Measurements from ENCODE around the gene DDX39B. TPM values are rescaled to one million over a fixed set of nuclear protein-coding genes. Genes with fewer than 3 reads are reported as not detected.
"Not testable (repeated sequence)": the region's sequence is repeated elsewhere in the genome, so short reads cannot be mapped to it uniquely, and the experiment has no call there.

The DDX39B gene
- polyA plus RNA-seq, 3 donors: 64.1 to 1,059 (median 67.8) TPM

DNA sequence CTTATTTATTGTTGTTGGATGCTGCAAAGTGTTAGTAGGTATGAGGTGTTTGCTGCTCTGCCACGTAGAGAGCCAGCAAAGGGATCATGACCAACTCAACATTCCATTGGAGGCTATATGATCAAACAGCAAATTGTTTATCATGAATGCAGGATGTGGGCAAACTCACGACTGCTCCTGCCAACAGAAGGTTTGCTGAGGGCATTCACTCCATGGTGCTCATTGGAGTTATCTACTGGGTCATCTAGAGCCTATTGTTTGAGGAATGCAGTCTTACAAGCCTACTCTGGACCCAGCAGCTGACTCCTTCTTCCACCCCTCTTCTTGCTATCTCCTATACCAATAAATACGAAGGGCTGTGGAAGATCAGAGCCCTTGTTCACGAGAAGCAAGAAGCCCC, 31.8 kb downstream of the DDX39B start:
- no peak for TF ChIP-seq CTCF (IDR thresholded peaks at IDR 0.05)
- Histone ChIP-seq H3K27ac (ENCODE audit: low read depth in 1 of 2, low read length in 2 of 2) (no peak overlapping the region), H2AFZ (ENCODE audit: insufficient read depth, low read depth, low read length, poor library complexity, severe bottlenecking) (no peak overlapping the region), H3K4me3 (replicated peaks in 1 of 3; ENCODE audit: low read depth in 2 of 3, low read length in 3 of 3) (no peak overlapping the region), H3K27me3 (ENCODE audit: control insufficient read depth in 2 of 2, insufficient read depth in 2 of 2, low read length in 2 of 2) (no peaks in the 10 kb centered on the region), H3K79me2 (ENCODE audit: insufficient read depth, low read length) (peaks cover 24% of the 10 kb centered on the region), H3K36me3 (replicated peaks in 1 of 2; ENCODE audit: control insufficient read depth in 1 of 2, insufficient read depth in 2 of 2, low read length in 2 of 2) (peaks cover 60 to 65% of the 10 kb centered on the region in 2 donors), H3K9me3 (replicated peaks in 1 of 2; ENCODE audit: control insufficient read depth in 1 of 2, insufficient read depth in 1 of 2, low read length in 2 of 2) (no peaks in the 10 kb centered on the region), H4K20me1 (ENCODE audit: insufficient read depth, low read length) (peaks cover 41% of the 10 kb centered on the region), H3K9ac (ENCODE audit: insufficient read depth, low read length, poor library complexity, severe bottlenecking) (no peak overlapping the region), H3K4me2 (replicated peaks; ENCODE audit: extremely low read depth, low read length, poor library complexity, severe bottlenecking) (no peak overlapping the region), H3K4me1 (ENCODE audit: control insufficient read depth in 1 of 2, insufficient read depth in 2 of 2, low read length in 2 of 2) (no peaks in the 10 kb centered on the region)
- peaks cover 0 to 3% (median 0%) of the 10 kb centered on the region in 3 donors for H3K27me3 Mint-ChIP-seq (ENCODE audit: low read depth in 3 of 3)
- intact Hi-C loops (cut with micrococcal nuclease): no loop called here
- peak overlapping the region in 1 of 7 donors; percentile 44 for H3K27ac Mint-ChIP-seq
- H3K4me1 Mint-ChIP-seq: peaks cover 1% of the 10 kb centered on the region
- H3K36me3 Mint-ChIP-seq: peaks cover 65 to 74% of the 10 kb centered on the region in 2 donors
- no peaks in the 10 kb centered on the region for H3K9me3 Mint-ChIP-seq
- no peak overlapping the region for H3K4me3 Mint-ChIP-seq
- 100% methylated on average over 1 of the region's 4 CpGs for WGBS (ENCODE audit: insufficient coverage)
- no peak for DNase-seq

DNA sequence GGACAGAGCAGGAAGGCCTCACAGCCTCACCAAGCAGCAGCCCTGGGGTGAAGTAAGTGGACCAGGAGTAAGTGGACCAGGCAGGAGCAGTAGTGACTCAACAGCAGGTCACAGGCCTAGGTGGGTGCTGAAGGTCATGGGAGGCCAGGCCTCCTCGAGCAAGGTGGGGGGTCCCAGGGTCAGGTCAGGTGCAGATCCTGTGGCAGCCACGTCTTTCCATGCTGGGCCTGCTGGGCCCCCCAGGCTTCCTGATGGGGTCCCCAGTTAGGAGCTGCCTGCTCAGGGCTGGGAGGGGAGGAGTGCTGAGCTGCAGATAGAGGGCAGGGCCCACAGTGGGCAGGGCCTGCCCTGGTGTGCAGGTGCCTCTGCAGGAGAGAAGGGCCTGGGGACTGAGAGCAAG, 32.8 kb downstream of the DDX39B start:
- H3K4me1 ChIP-seq (ENCODE audit: control insufficient read depth in 1 of 2, insufficient read depth in 2 of 2, low read length in 2 of 2); H3K27me3 Mint-ChIP-seq (ENCODE audit: low read depth in 3 of 3); H3K27me3 ChIP-seq (ENCODE audit: control insufficient read depth in 2 of 2, insufficient read depth in 2 of 2, low read length in 2 of 2); H3K9ac ChIP-seq (ENCODE audit: insufficient read depth, low read length, poor library complexity, severe bottlenecking); intact Hi-C loops (cut with micrococcal nuclease); H3K9me3 Mint-ChIP-seq; H3K4me3 ChIP-seq (replicated peaks in 1 of 3; ENCODE audit: low read depth in 2 of 3, low read length in 3 of 3); H3K4me1 Mint-ChIP-seq; H3K4me3 Mint-ChIP-seq; H3K4me2 ChIP-seq (replicated peaks; ENCODE audit: extremely low read depth, low read length, poor library complexity, severe bottlenecking); DNase-seq; H2AFZ ChIP-seq (ENCODE audit: insufficient read depth, low read depth, low read length, poor library complexity, severe bottlenecking); H3K27ac ChIP-seq (ENCODE audit: low read depth in 1 of 2, low read length in 2 of 2); H3K9me3 ChIP-seq (replicated peaks in 1 of 2; ENCODE audit: control insufficient read depth in 1 of 2, insufficient read depth in 1 of 2, low read length in 2 of 2): not testable (repeated sequence)
- WGBS (ENCODE audit: insufficient coverage): 50% methylated on average over 2 of the region's 2 CpGs
- Mint-ChIP-seq H3K27ac (peak overlapping the region in 3 of 7 donors; percentile 33 to 82 (median 36)), H3K36me3 (peaks cover 66 to 77% of the 10 kb centered on the region in 2 donors)
- Histone ChIP-seq H4K20me1 (ENCODE audit: insufficient read depth, low read length) (peaks cover 50% of the 10 kb centered on the region), H3K36me3 (replicated peaks in 1 of 2; ENCODE audit: control insufficient read depth in 1 of 2, insufficient read depth in 2 of 2, low read length in 2 of 2) (peaks cover 63 to 67% of the 10 kb centered on the region in 2 donors), H3K79me2 (ENCODE audit: insufficient read depth, low read length) (peaks cover 33% of the 10 kb centered on the region)

Data from CD14-positive monocyte (primary cell).